Stimulated activated CD8-positive, alpha-beta memory T cell treated with anti-CD3 and anti-CD28 coated beads, Interleukin-4, amount 100 ng/mL, for 1 hour (primary cell): ENCODE measurements around the gene DMGDH.

Source experiments
- DNase-seq, 2 donors: peaks; one replicate each; pipeline ENCODE4 v3.0.0-alpha.2; 2020; ENCODE audit warnings: low read depth in 2 of 2, low spot score in 1 of 2

Gene DMGDH

DNA sequence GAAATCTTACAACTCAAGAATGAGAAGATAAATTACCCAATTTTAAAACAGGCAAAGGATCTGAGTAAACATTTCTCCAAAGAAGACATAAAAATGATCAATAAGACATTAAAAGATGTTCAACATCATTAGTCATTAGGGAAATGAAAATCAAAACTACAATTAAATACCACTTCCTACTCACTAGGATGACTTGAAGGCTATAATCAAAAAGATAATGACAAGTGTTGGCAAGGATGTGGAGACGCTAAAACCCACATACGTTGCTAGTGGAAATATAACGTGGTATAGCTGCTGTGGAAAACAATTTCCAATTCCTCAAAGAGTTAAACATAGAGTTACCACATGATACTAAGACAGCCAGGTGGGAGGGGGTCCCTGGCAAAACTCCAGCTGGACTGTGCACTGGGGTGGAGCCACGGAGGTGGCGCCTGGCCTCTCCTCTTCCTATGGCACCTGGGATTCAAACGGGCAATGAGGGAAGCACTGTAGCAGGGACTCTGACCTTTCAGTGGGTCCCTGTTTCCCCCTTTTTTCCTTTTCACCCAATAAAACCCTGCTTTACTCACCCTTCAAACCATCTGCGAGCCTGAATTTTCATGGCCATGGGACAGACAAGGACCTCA lies 90.2 kb downstream of the DMGDH start:
- no peak for DNase-seq

DNA sequence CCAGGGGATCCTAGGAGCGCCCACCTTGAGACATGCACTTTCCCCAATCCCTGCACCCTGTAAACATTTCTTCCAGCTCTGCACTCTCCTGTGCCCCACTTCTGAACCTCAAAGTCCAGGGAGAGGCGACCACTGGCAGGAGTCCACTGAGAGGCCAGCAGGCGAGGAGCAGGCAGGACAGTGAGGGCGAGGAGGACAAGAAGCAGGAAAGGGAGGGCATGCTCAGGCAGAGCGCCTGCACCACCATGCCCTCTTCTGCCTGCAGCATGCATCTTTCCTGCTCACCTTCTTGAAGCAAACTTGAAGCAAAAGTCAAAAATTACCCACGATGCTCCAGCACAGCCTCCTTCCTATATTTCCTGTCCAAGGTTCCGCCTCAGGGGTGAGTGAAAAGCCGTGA lies 94.4 kb downstream of the DMGDH start:
- DNase-seq: no peak

DNA sequence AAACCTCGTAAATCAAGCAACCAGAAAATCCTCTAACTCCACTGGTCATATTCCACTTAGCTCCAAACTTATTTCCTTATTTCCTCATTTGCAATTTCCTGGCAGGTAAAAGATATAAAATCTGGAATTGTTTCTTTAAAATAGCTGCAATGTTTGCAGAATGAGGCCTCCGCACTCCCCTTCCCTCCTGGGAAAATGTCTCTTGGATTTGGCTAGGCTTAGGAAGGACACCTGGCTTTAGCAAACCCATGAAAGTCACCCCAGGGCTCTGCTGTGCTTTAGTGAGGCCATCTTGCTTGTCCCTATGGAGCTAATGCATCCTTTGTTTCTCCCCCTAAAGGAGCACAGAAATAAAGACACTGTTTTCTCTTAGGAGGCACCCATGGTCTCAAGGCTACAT lies 94.9 kb downstream of the DMGDH start:
- no peak for DNase-seq

DNA sequence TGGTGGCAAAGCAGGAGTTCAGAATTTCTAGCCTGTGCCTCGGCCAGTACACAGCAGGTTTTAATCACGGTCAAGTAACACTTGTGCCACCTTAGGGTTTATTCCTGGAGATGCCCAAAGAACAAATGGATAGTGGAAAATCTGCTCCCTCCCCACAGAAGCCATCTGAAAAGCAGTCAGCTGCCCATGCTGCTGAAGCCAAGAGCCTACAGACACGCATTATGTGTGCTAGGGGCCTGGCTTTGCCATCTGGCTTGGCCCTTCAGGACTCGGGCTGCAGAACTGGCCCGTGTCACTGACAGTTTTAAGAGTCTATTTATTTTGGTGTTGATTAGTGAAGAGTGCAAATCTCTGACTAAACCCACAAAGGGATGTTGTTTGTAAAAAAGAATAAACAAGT lies 95.5 kb downstream of the DMGDH start:
- DNase-seq: no peak

DNA sequence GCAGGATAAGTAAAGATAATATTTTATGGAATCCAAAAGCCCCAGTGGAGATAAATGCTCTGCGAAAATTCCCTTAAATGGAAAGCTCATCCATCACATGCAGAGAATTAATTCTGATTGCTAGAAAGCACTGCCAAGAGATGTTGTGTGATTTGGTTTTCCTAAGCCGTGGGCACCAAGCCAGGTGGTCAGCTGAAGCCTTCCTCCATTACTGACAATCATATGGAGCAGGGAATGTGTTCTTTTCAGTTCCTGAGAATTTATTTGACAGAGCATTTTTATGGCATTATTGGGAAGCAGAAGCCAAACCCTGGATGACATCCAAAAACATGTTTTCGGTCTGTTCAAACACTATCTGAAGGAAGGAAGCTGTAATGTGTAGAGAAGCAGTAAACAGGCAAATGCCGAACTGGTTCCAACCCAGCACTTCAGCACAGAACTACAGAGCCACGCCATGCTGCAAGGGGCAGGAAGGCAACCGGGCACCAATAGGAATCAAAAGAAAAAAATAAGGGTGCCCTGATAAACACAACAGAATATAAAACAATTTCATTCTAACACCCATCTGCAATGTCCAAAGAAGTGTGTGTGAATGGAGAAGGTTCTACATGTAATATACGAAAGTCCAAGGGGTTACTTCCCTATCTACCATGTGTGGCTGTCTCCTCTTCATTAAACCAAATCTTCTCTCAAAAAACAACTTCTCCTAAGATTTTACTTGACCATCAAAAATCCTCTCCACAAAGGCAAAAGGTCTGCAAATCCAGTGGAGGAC lies 96.6 kb downstream of the DMGDH start:
- no peak for DNase-seq

DNA sequence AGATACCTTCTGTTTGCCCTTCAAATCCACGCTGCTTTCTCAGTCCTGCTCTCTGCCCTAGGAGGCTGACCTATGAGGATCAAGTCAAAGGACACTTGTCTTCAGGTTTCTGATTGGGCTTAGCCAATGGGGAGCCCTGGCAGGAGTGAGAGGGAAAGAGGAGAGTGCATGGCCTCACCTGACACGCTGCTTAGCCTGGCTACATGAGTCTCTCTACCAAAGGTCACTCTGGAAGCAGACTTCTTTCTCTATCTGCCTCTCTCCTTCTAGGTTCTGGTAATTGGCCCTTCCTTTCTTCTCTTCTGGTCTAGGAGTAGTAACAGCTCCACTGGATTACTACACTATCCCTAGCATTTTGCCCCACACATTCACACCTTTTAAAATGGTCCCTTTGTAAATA lies 97.5 kb downstream of the DMGDH start:
- no peak for DNase-seq

DNA sequence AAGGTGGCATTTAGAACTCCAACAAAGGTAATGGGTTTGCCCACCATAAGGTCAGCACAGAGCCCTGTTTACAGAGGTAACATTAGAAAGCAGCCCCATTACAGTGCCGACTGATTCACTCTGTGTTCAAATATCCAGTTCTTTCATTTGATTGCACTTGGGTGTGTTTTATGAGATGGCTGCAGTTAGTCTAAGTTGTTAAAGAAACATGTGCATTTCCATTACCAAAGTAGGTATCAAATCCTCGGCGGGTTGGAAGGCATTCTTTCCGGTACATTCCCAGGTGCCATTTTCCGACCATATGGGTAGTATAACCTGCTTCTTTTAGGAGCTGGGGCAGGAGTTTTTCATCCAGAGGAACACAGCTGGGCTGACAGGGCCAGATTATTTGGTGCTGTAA lies 100.7 kb downstream of the DMGDH start:
- no peak for DNase-seq

DNA sequence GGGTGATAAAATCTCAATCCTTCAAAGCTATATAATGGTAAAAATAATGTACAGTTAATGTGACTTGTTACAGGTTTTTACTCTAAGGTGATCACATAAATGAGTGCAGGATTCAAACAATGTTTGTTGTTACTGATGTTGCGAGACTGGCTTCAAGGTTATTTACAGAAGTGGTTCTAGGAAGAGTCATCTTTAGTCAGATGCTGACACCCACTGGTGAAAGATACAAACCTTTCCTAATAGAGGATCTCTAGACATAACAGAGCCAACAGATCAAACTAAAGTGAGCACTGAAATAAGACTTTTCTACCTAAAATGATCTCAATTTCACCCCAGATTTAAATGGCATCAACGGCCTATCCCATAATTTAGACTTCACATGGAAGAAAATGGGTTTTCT lies 104.6 kb downstream of the DMGDH start:
- DNase-seq: no peak

DNA sequence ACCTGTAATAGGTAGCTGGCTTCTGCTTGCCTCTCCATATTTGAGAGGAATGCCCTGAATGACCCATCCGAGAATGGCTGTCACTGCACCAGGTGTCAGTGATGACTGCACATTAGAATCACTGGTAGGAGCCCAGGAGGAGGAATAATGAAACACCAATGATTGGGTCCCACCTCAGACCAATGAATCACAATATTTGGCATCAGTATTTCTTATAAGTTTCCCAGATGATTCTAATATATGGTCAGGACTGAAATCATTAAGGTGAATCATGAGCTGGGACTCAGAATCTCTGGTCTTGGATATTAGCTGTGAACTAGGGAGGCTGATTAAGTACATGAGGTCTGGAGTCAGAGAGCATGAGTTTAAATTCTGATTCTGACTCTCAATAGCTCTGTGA lies 107.7 kb downstream of the DMGDH start:
- DNase-seq: no peak

DNA sequence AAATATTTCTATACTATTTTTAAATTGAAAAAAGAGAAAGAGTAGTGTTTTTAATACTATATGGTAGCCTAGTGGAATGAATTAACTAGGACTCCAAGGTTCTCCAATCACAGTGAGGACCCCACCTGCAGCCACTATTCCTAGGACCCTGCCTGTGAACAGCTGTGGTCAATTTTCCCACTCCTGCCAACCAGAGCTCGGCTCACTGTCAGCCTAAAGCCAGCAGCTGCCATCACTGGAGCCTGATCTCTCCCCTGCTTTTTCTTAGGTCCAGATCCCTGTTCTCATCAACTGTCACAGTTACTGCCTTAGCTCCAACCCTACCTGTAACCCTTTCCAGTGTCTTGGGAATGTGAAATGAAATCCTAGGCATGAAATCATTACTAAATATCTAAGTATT lies 109.7 kb downstream of the DMGDH start:
- no peak for DNase-seq

DNA sequence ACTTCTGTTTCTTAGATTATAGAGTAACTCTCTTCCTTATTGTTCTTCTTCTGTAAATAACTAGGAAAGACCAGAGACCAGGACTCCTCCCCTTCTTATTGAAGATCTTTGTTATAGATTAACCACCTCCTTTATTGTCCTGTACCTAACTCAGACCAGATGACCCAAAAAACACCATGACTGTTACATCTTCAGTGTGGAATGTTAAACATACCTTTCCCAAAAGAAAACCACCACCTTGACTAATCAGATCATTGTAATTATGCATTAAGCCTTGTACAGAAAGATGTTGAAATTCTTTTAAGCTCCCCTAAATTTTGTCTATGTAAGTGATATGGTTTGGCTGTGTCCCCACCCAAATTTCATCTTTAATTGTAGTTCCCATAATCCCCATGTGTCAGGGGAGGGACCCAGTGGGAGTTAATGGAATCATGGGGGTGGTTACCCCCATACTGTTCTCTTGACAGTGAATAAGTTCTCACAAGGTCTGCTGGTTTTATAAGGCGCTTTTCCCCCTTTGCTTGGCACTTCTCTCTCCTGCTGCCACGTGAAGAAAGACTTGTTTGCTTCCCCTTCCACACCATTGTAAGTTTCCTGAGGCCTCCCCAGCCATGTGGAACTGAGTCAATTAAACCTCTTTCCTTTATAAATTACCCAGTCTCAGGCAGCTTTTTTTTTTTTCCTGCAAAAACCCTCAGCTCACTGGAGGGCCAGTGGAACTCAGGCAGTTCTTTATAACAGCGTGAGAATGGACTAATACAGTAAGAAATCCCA lies 110.6 kb downstream of the DMGDH start:
- no peak for DNase-seq

DNA sequence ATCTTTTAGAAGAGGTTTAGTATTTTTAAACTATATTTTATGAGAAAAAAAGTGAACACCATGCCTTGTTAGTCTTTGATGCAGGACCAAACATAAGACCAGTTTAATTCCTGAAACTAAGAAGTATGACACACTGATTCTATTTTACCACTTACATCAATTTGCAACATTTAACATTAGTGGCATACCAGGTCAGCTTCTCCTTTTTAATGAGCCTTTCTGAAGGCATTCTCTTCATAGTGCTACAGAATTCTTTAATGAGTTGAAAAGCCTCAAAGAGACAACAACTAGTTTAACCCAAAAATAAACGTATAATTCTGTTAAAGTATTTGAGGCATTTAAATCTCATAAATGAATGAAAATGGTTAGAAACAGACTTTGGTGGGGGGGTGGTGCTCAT lies 112.6 kb downstream of the DMGDH start:
- no peak for DNase-seq

DNA sequence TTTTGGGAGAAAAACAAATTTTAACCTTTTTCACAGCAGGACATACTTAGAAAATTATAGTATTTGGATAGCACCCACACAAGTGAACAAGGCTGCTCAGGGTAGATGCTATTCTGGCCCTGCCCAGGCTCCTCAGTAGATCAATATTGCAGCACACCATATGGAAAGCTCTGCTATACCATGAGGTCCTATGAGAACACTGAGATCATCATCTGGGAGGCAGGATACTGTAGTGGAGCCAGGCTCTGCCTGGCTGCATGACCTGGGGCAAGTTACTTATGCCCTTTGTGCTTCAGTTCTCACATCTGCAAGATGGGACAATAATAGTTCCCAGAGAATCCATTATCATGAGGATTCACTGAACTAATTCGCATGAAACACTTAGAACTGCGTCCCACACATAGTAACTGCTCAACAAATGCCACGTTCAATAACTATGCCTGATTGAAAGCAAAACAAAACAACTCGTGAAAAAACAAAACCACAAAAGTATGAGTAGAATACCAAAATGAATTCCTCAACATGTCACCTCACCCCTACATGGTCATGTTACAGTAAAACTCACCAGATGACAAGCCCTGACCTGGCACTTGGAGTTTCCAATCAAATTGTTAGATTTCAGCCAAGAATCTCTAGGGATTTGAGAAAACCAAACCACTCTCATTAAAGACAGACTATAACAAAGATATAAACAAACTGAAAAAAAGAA lies 116.2 kb downstream of the DMGDH start:
- no peak for DNase-seq
